SU-DHL-6 (cell line): Measurements from ENCODE around the gene MRPS6.

ENCODE experiments used
- H2AFZ ChIP-seq: fragments of 200-600 bp; sonication (generic); 2 replicates; pipeline ENCODE4 v1.6.1; 2014; ENCODE audit warnings: low read depth, mild to moderate bottlenecking, moderate library complexity, mixed read lengths, antibody characterized with exemption, low read length; ENCODE audit not compliant: severe bottlenecking
- H3F3A ChIP-seq: fragments of 200-600 bp; shearing (Covaris generic); 2 replicates; pipeline ENCODE4 v1.6.0; 2016; ENCODE audit warnings: antibody characterized with exemption, mild to moderate bottlenecking; ENCODE audit not compliant: insufficient read depth
- H3K27ac ChIP-seq: fragments of 200-600 bp; sonication (generic); 2 replicates; pipeline ENCODE4 v1.5.1; 2016; ENCODE audit warnings: low read depth, mild to moderate bottlenecking, low read length, moderate library complexity, mixed read lengths
- H3K27me3 ChIP-seq: fragments of 200-600 bp; sonication (generic), shearing (Covaris generic); 2 replicates; pipeline ENCODE4 v1.6.0; 2014; ENCODE audit warnings: mild to moderate bottlenecking, low read length
- H3K36me3 ChIP-seq: fragments of 200-600 bp; sonication (generic); 2 replicates; pipeline ENCODE4 v1.6.1; 2014; ENCODE audit warnings: mild to moderate bottlenecking, low read length, mixed read lengths
- H3K4me2 ChIP-seq: fragments of 300-600, 200-600 bp; shearing (Covaris generic), sonication (generic); 2 replicates; pipeline ENCODE4 v1.6.0; 2014; ENCODE audit warnings: low read length, low read depth, mild to moderate bottlenecking; ENCODE audit not compliant: poor library complexity, severe bottlenecking
- H3K4me3 ChIP-seq: fragments of 200-600 bp; sonication (generic); 2 replicates; pipeline ENCODE4 v1.5.1; 2014; ENCODE audit warnings: antibody characterized with exemption, low read length, mild to moderate bottlenecking, mixed read lengths; ENCODE audit not compliant: insufficient read depth, poor library complexity, severe bottlenecking
- H3K79me2 ChIP-seq: fragments of 200-600 bp; sonication (generic); 2 replicates; pipeline ENCODE4 v1.6.1; 2014; ENCODE audit warnings: mild to moderate bottlenecking, low read length, moderate library complexity; ENCODE audit not compliant: insufficient read depth
- H3K9ac ChIP-seq: fragments of 200-600 bp; sonication (generic); 2 replicates; pipeline ENCODE4 v1.7.0; 2014; ENCODE audit warnings: mild to moderate bottlenecking, low read length
- H3K9me2 ChIP-seq: fragments of 200-600 bp; sonication (generic); replicated peaks from 2 replicates; pipeline ENCODE4 v1.6.1; 2014; ENCODE audit warnings: low read length; ENCODE audit not compliant: insufficient read depth
- H3K9me3 ChIP-seq: fragments of 200-600 bp; sonication (generic); 2 replicates; pipeline ENCODE4 v1.6.1; 2014; ENCODE audit warnings: low read length, mixed read lengths; ENCODE audit not compliant: insufficient read depth
- H4K20me1 ChIP-seq: fragments of 200-600 bp; sonication (generic); 2 replicates; pipeline ENCODE4 v1.6.1; 2014; ENCODE audit warnings: low read depth, mild to moderate bottlenecking, antibody characterized with exemption, low read length, moderate library complexity, mixed read lengths
- EZH2phosphoT487 ChIP-seq: fragments of 200-600 bp; sonication (generic), shearing (Covaris generic); conservative IDR thresholded peaks from 2 replicates; pipeline ENCODE4 v1.6.1; 2018; ENCODE audit warnings: mild to moderate bottlenecking, antibody characterized with exemption, low read length, moderate library complexity, mixed read lengths
- TF ChIP-seq, protein P1 (sequence below): fragments of 200-600 bp; sonication (generic); IDR thresholded peaks from one replicate; pipeline ENCODE4 v1.5.1; 2017; ENCODE audit warnings: antibody characterized with exemption, mild to moderate bottlenecking, low read length, moderate library complexity; ENCODE audit not compliant: insufficient read depth, poor library complexity, severe bottlenecking

Gene MRPS6

DNA sequence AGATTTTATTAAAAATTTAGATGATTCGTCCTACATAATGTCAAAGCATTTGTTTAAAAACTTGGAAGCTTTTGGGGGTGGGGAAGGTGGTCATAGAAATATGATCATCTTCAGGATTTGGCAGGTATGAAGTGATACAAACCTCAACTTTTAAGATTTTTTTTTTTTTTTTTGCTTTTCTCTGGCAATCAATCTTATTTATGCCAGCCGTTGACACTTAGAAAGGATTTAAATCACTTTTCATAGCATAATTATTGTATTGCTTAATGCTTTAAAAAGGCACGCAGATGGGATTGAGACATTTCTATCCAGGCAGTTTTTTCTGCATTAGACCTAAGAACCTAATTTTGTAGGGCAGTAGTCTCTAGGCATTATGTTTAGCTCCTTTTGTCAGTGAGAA lies 19.7 kb downstream of the MRPS6 start:
- no peak overlapping the region for H3K27ac ChIP-seq

DNA sequence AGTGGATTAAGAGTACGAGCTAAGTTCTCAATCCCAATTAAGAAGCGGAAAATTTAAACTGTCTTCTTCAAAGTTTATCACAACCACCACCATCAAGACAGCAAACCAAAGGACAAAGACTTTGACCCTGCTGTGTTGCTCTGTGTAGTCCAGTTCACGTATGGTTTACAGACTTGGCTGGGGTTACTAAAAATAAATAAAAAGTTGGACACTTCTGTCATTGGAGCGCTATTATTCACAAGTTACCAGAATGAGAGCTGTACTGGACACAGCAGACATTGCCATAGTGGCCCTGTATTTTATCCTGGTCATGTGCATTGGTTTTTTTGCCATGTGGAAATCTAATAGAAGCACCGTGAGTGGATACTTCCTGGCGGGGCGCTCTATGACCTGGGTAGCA lies 21.6 kb downstream of the MRPS6 start:
- Histone ChIP-seq H3K27me3 (no peaks in the 10 kb centered on the region), H3K9me3 (no peaks in the 10 kb centered on the region), H3K9ac (no peak overlapping the region), H3K79me2 (peaks cover 89% of the 10 kb centered on the region), H3F3A (no peaks in the 10 kb centered on the region), H3K4me2 (no peak overlapping the region), H3K4me3 (no peak overlapping the region), H4K20me1 (0 out of 2 replicates have a peak, but pooled peaks cover 3% of the 10 kb centered on the region), H2AFZ (no peak overlapping the region), H3K36me3 (no peaks in the 10 kb centered on the region), H3K27ac (no peak overlapping the region), H3K9me2 (no peaks in the 10 kb centered on the region)
- TF ChIP-seq, protein P1, sequence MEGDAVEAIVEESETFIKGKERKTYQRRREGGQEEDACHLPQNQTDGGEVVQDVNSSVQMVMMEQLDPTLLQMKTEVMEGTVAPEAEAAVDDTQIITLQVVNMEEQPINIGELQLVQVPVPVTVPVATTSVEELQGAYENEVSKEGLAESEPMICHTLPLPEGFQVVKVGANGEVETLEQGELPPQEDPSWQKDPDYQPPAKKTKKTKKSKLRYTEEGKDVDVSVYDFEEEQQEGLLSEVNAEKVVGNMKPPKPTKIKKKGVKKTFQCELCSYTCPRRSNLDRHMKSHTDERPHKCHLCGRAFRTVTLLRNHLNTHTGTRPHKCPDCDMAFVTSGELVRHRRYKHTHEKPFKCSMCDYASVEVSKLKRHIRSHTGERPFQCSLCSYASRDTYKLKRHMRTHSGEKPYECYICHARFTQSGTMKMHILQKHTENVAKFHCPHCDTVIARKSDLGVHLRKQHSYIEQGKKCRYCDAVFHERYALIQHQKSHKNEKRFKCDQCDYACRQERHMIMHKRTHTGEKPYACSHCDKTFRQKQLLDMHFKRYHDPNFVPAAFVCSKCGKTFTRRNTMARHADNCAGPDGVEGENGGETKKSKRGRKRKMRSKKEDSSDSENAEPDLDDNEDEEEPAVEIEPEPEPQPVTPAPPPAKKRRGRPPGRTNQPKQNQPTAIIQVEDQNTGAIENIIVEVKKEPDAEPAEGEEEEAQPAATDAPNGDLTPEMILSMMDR: no peak
- TF ChIP-seq EZH2phosphoT487: no peak

More for the DNA sequence above, 19.7 kb downstream of the MRPS6 start:
- no peaks in the 10 kb centered on the region for H3F3A ChIP-seq
- H3K36me3 ChIP-seq: no peaks in the 10 kb centered on the region
- H3K9ac ChIP-seq: no peak overlapping the region
- H3K4me3 ChIP-seq: no peak overlapping the region
- H3K79me2 ChIP-seq: peaks cover 88% of the 10 kb centered on the region
- H3K4me2 ChIP-seq: no peak overlapping the region
- TF ChIP-seq EZH2phosphoT487: no peak
- TF ChIP-seq, protein P1: no peak
- H4K20me1 ChIP-seq: 0 out of 2 replicates have a peak, but pooled peaks cover 3% of the 10 kb centered on the region
- H3K9me3 ChIP-seq: no peaks in the 10 kb centered on the region
- no peak overlapping the region for H2AFZ ChIP-seq
- no peaks in the 10 kb centered on the region for H3K27me3 ChIP-seq
- H3K9me2 ChIP-seq: no peaks in the 10 kb centered on the region

DNA sequence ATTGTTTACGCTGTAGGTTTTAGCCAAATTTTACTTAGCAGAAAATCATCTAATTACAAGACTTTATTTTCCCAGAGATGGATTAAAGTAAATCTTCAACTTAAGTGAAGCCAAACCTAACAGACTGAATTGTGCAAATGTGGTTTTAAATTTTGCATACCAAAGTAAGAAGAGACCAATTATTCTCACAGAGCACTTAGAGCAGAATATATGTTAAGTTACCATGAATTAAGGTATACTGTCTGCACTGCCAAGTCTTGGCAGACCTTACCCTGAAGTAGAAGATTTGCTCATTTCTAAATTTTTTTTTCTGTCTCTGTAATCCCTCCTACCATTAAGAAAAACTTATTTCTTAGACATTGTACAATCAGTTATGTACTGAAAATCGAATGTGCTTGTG lies 24.1 kb downstream of the MRPS6 start:
- no peaks in the 10 kb centered on the region for H3K9me3 ChIP-seq
- no peaks in the 10 kb centered on the region for H4K20me1 ChIP-seq
- H2AFZ ChIP-seq: no peak overlapping the region
- no peak overlapping the region for H3K4me2 ChIP-seq
- H3K36me3 ChIP-seq: no peaks in the 10 kb centered on the region
- peaks cover 90% of the 10 kb centered on the region for H3K79me2 ChIP-seq
- H3K9ac ChIP-seq: no peak overlapping the region
- TF ChIP-seq, protein P1: no peak
- no peak for TF ChIP-seq EZH2phosphoT487
- H3F3A ChIP-seq: no peaks in the 10 kb centered on the region
- H3K27ac ChIP-seq: no peak overlapping the region
- no peaks in the 10 kb centered on the region for H3K9me2 ChIP-seq
- H3K4me3 ChIP-seq: no peak overlapping the region
- H3K27me3 ChIP-seq: no peaks in the 10 kb centered on the region

DNA sequence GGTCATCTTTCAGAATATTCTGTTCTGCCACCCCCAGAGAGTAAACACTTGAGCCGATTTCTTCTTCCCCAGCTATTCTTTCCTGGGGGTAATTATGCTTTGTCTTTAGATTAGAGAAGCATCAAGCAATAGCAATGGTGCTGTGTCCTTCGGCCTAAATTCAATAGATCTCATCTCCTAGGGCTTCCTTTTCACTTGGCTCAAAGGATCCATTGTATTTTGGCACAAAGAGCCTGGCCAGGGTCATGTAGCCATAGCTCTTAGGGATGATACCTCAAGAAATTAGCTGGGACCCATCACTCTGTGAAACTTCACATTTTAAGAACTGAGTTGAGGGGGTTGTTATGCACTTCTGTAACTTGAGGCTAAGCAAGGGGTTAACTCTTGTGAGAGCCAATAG lies 27.0 kb downstream of the MRPS6 start:
- Histone ChIP-seq H3K79me2 (peaks cover 67% of the 10 kb centered on the region), H3K9ac (no peak overlapping the region), H2AFZ (no peak overlapping the region), H4K20me1 (no peaks in the 10 kb centered on the region), H3K36me3 (no peaks in the 10 kb centered on the region), H3K27me3 (no peaks in the 10 kb centered on the region), H3K4me2 (no peak overlapping the region), H3K4me3 (no peak overlapping the region), H3K9me2 (no peaks in the 10 kb centered on the region), H3F3A (no peaks in the 10 kb centered on the region), H3K9me3 (no peaks in the 10 kb centered on the region), H3K27ac (no peak overlapping the region)
- no peak for TF ChIP-seq EZH2phosphoT487
- TF ChIP-seq, protein P1: no peak
